Liver (tissue), 9 donors: Measurements from ENCODE around the gene GMDS. TPM values are rescaled to one million over a fixed set of nuclear protein-coding genes. Genes with fewer than 3 reads are reported as not detected.

Experiments used
- DNase-seq: peaks from one replicate; pipeline ENCODE4 v3.0.0-alpha.2; 2017; ENCODE audit warnings: low spot score
- H3K27ac ChIP-seq, 2 donors: one replicate each; pipeline ENCODE4 v1.7.0; 2013; ENCODE audit warnings: inconsistent platforms in 2 of 2, low read length in 2 of 2, control low read depth in 1 of 2, low read depth in 1 of 2, mild to moderate bottlenecking in 1 of 2
- H3K27me3 ChIP-seq, 4 donors: one replicate each; pipeline versions ENCODE4 v1.6.1 to v1.7.0; 2013; ENCODE audit warnings: low read length in 3 of 4, inconsistent platforms in 1 of 4, mild to moderate bottlenecking in 1 of 4, moderate library complexity in 1 of 4; ENCODE audit not compliant: control insufficient read depth in 4 of 4, insufficient read depth in 4 of 4
- H3K36me3 ChIP-seq, 4 donors: one replicate each; pipeline versions ENCODE4 v1.6.1 to v1.7.0; 2013; ENCODE audit warnings: low read length in 3 of 4, mild to moderate bottlenecking in 3 of 4, low read depth in 1 of 4, moderate library complexity in 1 of 4; ENCODE audit not compliant: control insufficient read depth in 4 of 4, insufficient read depth in 3 of 4
- H3K4me1 ChIP-seq, 4 donors: one replicate each; pipeline versions ENCODE4 v1.6.1 to v1.7.0; 2013; ENCODE audit warnings: low read length in 3 of 4, mild to moderate bottlenecking in 3 of 4, moderate library complexity in 1 of 4; ENCODE audit not compliant: control insufficient read depth in 4 of 4, insufficient read depth in 4 of 4
- H3K4me3 ChIP-seq, 3 donors: one replicate each; pipeline versions ENCODE4 v1.6.1 to v1.7.0; 2013; ENCODE audit warnings: low read length in 3 of 3, control low read depth in 1 of 3, low read depth in 1 of 3, mild to moderate bottlenecking in 1 of 3
- H3K9ac ChIP-seq, 2 donors: one replicate each; pipeline ENCODE4 v1.7.0; 2013; ENCODE audit warnings: low read length in 2 of 2, mild to moderate bottlenecking in 2 of 2, moderate library complexity in 2 of 2, control low read depth in 1 of 2, low read depth in 1 of 2
- H3K9me3 ChIP-seq, 4 donors: one replicate each; pipeline versions ENCODE4 v1.6.1 to v1.7.0; 2013; ENCODE audit warnings: low read length in 3 of 4; ENCODE audit not compliant: control insufficient read depth in 4 of 4
- FOXA1 ChIP-seq: IDR thresholded peaks from 2 replicates; pipeline ENCODE4 v1.6.1; 2016; ENCODE audit warnings: antibody characterized with exemption
- GABPA ChIP-seq, 2 donors: IDR thresholded peaks in 1 of 2; conservative IDR thresholded peaks in 1 of 2; 2 replicates each; pipeline ENCODE4 v1.6.1; 2016; ENCODE audit warnings: antibody characterized with exemption in 2 of 2, mild to moderate bottlenecking in 1 of 2, moderate library complexity in 1 of 2
- HNF4A ChIP-seq, 2 donors: conservative IDR thresholded peaks; 2 replicates each; pipeline ENCODE4 v1.6.1; 2016; ENCODE audit warnings: antibody characterized with exemption in 2 of 2, mild to moderate bottlenecking in 2 of 2
- HNF4G ChIP-seq: IDR thresholded peaks from 2 replicates; pipeline ENCODE4 v1.6.1; 2016; ENCODE audit warnings: antibody characterized with exemption
- JUND ChIP-seq, 2 donors: IDR thresholded peaks; 2 replicates each; pipeline ENCODE4 v1.6.1; 2016; ENCODE audit warnings: antibody characterized with exemption in 2 of 2
- NR2F2 ChIP-seq: IDR thresholded peaks from 2 replicates; pipeline ENCODE4 v1.6.1; 2016; ENCODE audit warnings: antibody characterized with exemption
- RAD21 ChIP-seq, 2 donors: IDR thresholded peaks; 2 replicates each; pipeline ENCODE4 v1.6.1; 2016; ENCODE audit warnings: antibody characterized with exemption in 2 of 2, mild to moderate bottlenecking in 2 of 2
- SP1 ChIP-seq: IDR thresholded peaks from 2 replicates; pipeline ENCODE4 v1.6.1; 2018; ENCODE audit warnings: antibody characterized with exemption, mild to moderate bottlenecking
- YY1 ChIP-seq: IDR thresholded peaks from 2 replicates; pipeline ENCODE4 v1.6.1; 2016; ENCODE audit warnings: antibody characterized with exemption, mild to moderate bottlenecking
- WGBS: extraction: QIAGEN DNeasy Blood & Tissue Kit; methylation state at CpG from one replicate; pipeline ENCODE4 v1.1.7; 2013; 5-methylcytosine and 5-hydroxymethylcytosine counted together
- polyA plus RNA-seq, 2 donors: library from polyadenylated mRNA; stranded (reverse) in 1 of 2; unstranded in 1 of 2; fragments of 200-250 nt in 1 of 2; fragments of >200 nt in 1 of 2; fragmentation: Nextera tagmentation in 1 of 2; extraction: Ambion mirVana in 1 of 2; gene quantifications; one replicate each; pipeline versions ENCODE4 v1.2.1 to v1.2.3, GENCODE V29; 2013 to 2015
- total RNA-seq, 2 donors: library from RNA; depleted of rRNA; stranded (reverse); fragments of >200 nt; gene quantifications; one replicate each; pipeline ENCODE4 v1.2.3, GENCODE V29; 2014
- TF ChIP-seq, protein P1 (sequence below): fragments of 150-350 bp; IDR thresholded peaks from 2 replicates; pipeline ENCODE4 v1.5.1; 2017; ENCODE audit warnings: improper control_type of control experiment, low read depth, low read length; ENCODE audit not compliant: missing input control
- TF ChIP-seq, protein P2 (sequence below): IDR thresholded peaks from 2 replicates; pipeline ENCODE4 v1.6.1; 2016; ENCODE audit warnings: antibody characterized with exemption
- TF ChIP-seq, protein P3 (sequence below): IDR thresholded peaks from 2 replicates; pipeline ENCODE4 v1.6.1; 2016; ENCODE audit warnings: antibody characterized with exemption
- donor health status: healthy.
- donor health status: healthy.
- donor health status: healthy.
- donor health status: healthy.
- donor health status: healthy.

Gene GMDS
- total and polyA plus RNA-seq, 4 donors: 3.5 to 15.6 (median 13.0) TPM

DNA sequence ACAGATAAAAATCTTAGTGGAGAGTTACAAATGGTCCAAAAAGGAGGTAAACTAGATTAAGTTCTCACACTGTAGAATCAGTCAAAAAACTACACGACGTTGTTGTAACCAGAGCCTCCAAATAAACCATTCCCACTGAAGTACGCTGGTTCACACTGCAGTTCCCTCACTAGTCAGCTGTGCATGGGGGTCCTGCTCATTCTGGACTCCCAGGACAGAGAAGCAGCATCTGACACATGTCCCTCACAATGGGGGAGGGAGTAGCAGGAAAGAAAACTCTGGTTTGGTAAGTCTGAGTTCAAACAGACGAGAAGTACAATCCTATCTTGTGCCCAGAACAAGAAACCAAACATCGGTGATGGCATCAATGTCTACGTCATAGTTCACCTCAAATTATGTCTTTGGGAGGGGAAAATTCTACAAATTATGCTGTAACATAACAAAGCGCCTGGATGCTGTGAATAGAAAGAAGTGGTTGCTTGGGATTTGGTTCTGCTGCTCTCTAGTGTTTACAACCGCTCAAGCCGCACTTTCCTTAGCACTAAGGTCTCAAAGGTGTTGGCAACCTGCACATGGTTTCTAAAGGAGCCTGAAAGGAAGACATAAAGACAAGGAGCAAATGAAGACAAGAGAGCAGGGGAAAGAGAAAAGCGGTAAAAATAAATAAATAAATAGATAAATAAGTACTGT lies 208.0 kb downstream of the GMDS start:
- no peaks in the 10 kb centered on the region for H3K36me3 ChIP-seq
- WGBS: 80% methylated on average over 10 of the region's 10 CpGs
- H3K27ac ChIP-seq: no peak overlapping the region
- TF ChIP-seq, protein P1, sequence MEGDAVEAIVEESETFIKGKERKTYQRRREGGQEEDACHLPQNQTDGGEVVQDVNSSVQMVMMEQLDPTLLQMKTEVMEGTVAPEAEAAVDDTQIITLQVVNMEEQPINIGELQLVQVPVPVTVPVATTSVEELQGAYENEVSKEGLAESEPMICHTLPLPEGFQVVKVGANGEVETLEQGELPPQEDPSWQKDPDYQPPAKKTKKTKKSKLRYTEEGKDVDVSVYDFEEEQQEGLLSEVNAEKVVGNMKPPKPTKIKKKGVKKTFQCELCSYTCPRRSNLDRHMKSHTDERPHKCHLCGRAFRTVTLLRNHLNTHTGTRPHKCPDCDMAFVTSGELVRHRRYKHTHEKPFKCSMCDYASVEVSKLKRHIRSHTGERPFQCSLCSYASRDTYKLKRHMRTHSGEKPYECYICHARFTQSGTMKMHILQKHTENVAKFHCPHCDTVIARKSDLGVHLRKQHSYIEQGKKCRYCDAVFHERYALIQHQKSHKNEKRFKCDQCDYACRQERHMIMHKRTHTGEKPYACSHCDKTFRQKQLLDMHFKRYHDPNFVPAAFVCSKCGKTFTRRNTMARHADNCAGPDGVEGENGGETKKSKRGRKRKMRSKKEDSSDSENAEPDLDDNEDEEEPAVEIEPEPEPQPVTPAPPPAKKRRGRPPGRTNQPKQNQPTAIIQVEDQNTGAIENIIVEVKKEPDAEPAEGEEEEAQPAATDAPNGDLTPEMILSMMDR: peak; percentile 31
- TF ChIP-seq NR2F2 (no peak), RAD21 (IDR thresholded peaks at IDR 0.05) (peak; percentile 73 to 83), FOXA1 (no peak)
- no peaks in the 10 kb centered on the region for H3K9me3 ChIP-seq
- peaks cover 0 to 14% (median 11%) of the 10 kb centered on the region in 4 donors for H3K4me1 ChIP-seq
- H3K27me3 ChIP-seq: no peaks in the 10 kb centered on the region
- H3K9ac ChIP-seq: no peak overlapping the region
- DNase-seq: no peak
- no peak overlapping the region for H3K4me3 ChIP-seq

DNA sequence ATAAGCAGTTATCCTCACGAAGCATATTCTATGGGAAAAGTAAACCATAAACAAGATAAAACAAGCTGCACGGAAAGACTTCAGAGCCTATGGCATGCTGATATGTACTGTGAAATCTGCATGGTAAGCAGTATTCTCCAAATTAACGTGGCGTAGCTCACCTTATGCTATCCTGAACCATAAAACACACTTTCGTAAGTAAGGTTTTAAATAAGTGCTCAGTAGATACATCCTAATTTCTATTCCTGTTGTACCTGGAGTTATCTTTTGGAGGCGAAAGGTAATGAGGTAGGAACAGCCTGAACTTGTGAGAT lies 208.7 kb downstream of the GMDS start:
- H3K4me1 ChIP-seq: peaks cover 0 to 14% (median 11%) of the 10 kb centered on the region in 4 donors
- WGBS: 95% methylated on average over 6 of the region's 6 CpGs
- TF ChIP-seq, protein P2, sequence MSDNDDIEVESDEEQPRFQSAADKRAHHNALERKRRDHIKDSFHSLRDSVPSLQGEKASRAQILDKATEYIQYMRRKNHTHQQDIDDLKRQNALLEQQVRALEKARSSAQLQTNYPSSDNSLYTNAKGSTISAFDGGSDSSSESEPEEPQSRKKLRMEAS: no peak
- TF ChIP-seq GABPA (IDR thresholded peaks at IDR 0.05 in 1 of 2, conservative IDR thresholded peaks at IDR 0.05 in 1 of 2) (no peak), SP1 (no peak), NR2F2 (no peak), HNF4A (conservative IDR thresholded peaks at IDR 0.05) (no peak)

DNA sequence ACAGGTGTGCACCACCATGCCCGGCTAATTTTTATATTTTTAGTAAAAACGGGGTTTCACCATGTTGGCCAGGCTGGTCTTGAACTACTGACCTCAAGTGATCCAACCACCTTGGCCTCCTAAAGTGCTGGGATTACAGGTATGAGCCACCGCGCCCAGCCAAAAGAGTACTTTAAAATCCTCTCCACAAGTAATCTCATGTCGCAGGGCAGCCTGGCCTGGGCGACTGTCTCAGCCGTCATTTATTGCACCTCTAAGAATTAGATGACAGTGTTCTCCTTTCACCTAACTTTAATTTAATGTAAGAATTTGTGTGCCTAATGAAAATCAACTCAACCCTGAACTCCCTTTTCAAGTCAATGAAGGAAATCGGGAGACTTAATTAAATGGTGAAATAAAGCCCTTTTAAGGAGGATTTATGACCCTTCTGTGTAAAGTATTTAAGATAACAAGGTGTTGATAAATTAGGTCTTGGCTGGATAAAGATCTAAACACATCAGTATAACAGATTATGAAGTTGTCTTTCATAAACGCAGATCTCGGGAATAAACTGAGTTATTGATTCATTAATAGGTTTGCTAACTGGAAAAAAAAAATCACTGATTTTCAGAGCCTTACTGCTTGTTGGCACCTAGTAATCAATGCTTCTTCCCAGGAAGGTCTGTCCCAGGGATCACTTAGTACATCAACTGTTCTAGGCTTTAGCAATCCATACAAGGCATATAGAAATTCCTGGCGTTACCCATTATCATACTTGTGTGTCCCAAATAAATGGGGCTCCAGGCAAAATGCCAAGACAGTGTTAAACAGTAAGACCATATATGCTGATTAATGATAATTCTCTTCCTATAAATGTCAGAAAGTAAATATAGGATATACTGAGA lies 209.3 kb downstream of the GMDS start:
- peaks cover 0 to 14% (median 11%) of the 10 kb centered on the region in 4 donors for H3K4me1 ChIP-seq
- H3K27ac ChIP-seq: no peak overlapping the region
- H3K27me3 ChIP-seq: no peaks in the 10 kb centered on the region
- DNase-seq: no peak
- H3K9ac ChIP-seq: no peak overlapping the region
- TF ChIP-seq, protein P3, sequence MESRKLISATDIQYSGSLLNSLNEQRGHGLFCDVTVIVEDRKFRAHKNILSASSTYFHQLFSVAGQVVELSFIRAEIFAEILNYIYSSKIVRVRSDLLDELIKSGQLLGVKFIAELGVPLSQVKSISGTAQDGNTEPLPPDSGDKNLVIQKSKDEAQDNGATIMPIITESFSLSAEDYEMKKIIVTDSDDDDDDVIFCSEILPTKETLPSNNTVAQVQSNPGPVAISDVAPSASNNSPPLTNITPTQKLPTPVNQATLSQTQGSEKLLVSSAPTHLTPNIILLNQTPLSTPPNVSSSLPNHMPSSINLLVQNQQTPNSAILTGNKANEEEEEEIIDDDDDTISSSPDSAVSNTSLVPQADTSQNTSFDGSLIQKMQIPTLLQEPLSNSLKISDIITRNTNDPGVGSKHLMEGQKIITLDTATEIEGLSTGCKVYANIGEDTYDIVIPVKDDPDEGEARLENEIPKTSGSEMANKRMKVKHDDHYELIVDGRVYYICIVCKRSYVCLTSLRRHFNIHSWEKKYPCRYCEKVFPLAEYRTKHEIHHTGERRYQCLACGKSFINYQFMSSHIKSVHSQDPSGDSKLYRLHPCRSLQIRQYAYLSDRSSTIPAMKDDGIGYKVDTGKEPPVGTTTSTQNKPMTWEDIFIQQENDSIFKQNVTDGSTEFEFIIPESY: no peak
- TF ChIP-seq HNF4A (conservative IDR thresholded peaks at IDR 0.05) (no peak), YY1 (no peak), JUND (IDR thresholded peaks at IDR 0.05) (no peak), GABPA (IDR thresholded peaks at IDR 0.05 in 1 of 2, conservative IDR thresholded peaks at IDR 0.05 in 1 of 2) (no peak), RAD21 (IDR thresholded peaks at IDR 0.05) (no peak), FOXA1 (no peak), HNF4G (no peak)
- TF ChIP-seq, protein P2: no peak
- TF ChIP-seq, protein P1: no peak
- 94% methylated on average over 11 of the region's 11 CpGs for WGBS
- no peaks in the 10 kb centered on the region for H3K9me3 ChIP-seq
- no peak overlapping the region for H3K4me3 ChIP-seq
- H3K36me3 ChIP-seq: no peaks in the 10 kb centered on the region

More for the DNA sequence above, 208.7 kb downstream of the GMDS start:
- DNase-seq: no peak
- Histone ChIP-seq H3K27me3 (no peaks in the 10 kb centered on the region), H3K36me3 (no peaks in the 10 kb centered on the region), H3K4me3 (no peak overlapping the region), H3K27ac (no peak overlapping the region), H3K9ac (no peak overlapping the region), H3K9me3 (no peaks in the 10 kb centered on the region)
